Right cardiac atrium (tissue), 5 donors: ENCODE measurements around the gene ERICH2. TPM values are rescaled to one million over a fixed set of nuclear protein-coding genes. Genes with fewer than 3 reads are reported as not detected.
A peak's percentile ranks its signal among the peaks of the same experiment; 100 is the strongest.

Source experiments
- ATAC-seq, 2 donors: fragments of 200-7000 bp; cut with Tn5 transposase; one replicate each; pipeline versions ENCODE4 v1.8.0 to v1.9.1; 2020; ENCODE audit warnings: moderate library complexity in 2 of 2, mild to moderate bottlenecking in 1 of 2
- DNase-seq, 3 donors: peaks; one replicate each; pipeline ENCODE4 v3.0.0-alpha.2; 2020
- H3K27ac ChIP-seq: one replicate; pipeline ENCODE4 v1.5.1; 2013; ENCODE audit warnings: mild to moderate bottlenecking, low read length, control low read depth, moderate library complexity
- H3K27me3 ChIP-seq: one replicate; pipeline ENCODE4 v1.6.1; 2013; ENCODE audit not compliant: control insufficient read depth, insufficient read depth
- H3K4me1 ChIP-seq: one replicate; pipeline ENCODE4 v1.6.1; 2013; ENCODE audit warnings: low read length; ENCODE audit not compliant: control insufficient read depth, insufficient read depth
- H3K4me3 ChIP-seq: one replicate; pipeline ENCODE4 v1.5.1; 2013; ENCODE audit warnings: low read length, control low read depth
- H3K9me3 ChIP-seq: one replicate; pipeline ENCODE4 v1.6.1; 2013; ENCODE audit warnings: low read length; ENCODE audit not compliant: control insufficient read depth
- WGBS: extraction: QIAGEN DNeasy Blood & Tissue Kit; methylation state at CpG from one replicate; pipeline ENCODE4 v1.1.7; 2013; 5-methylcytosine and 5-hydroxymethylcytosine counted together
- intact Hi-C, 4 donors: fragments of 100-400 bp; cut with DNase I; formaldehyde crosslinking; loops; one replicate each; pipeline versions ENCODE4 v1.11.0 to v1.14.0; 2022 to 2023
- polyA plus RNA-seq: library from polyadenylated mRNA; stranded (reverse); fragments of 200-250 nt; gene quantifications from one replicate; pipeline ENCODE4 v1.2.3, GENCODE V29; 2013
- total RNA-seq, 4 donors: library from RNA; stranded (reverse); fragmentation: NEBNext Ultra II Directional; extraction: Animal tissue kit (Norgen Biotek cat#: 25700); gene quantifications; one replicate each; pipeline ENCODE4 v1.2.1, GENCODE V29; 2021
- donor health status: healthy with polysubstance abuse.
- donor health status: DM: no; HTN: yes; CAD: no.
- donor health status: DM: no; HTN: no; CAD: no.
- donor health status: DM: no; HTN: yes; CAD: no; lungs with severe emphysema.
- donor health status: DM: yes; HTN: yes; CAD: no.

The ERICH2 gene
- total and polyA plus RNA-seq, 5 donors = 1.7 to 5.2 (median 3.5) TPM; not detected in 1

DNA sequence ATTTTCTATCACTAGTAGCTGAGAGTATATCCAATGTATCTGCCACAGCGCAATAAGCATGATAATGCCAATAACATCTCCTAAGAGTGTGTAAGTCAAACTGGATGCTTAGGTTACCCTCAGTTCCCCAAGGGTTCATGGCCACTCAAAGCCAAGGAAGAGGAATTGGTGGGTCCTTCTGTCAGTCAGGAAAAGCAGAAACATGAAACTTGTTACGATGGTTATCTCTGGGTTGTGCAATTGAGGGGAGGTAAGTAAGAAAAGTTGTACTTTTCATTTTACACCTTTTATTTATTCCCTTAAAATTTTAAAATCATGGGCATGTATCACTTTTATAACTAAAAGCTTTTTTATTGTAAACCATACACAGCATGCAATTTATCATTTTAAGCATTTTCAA, 36.4 kb downstream of the ERICH2 start:
- no peak for ATAC-seq
- DNase-seq = no peak
- intact Hi-C loops = no loop called here
- no peak overlapping the region for H3K4me3 ChIP-seq
- 87% methylated on average over 2 of the region's 2 CpGs for WGBS
- H3K9me3 ChIP-seq = no peaks in the 10 kb centered on the region
- H3K27me3 ChIP-seq = no peaks in the 10 kb centered on the region
- H3K4me1 ChIP-seq = no peaks in the 10 kb centered on the region
- no peak overlapping the region for H3K27ac ChIP-seq

DNA sequence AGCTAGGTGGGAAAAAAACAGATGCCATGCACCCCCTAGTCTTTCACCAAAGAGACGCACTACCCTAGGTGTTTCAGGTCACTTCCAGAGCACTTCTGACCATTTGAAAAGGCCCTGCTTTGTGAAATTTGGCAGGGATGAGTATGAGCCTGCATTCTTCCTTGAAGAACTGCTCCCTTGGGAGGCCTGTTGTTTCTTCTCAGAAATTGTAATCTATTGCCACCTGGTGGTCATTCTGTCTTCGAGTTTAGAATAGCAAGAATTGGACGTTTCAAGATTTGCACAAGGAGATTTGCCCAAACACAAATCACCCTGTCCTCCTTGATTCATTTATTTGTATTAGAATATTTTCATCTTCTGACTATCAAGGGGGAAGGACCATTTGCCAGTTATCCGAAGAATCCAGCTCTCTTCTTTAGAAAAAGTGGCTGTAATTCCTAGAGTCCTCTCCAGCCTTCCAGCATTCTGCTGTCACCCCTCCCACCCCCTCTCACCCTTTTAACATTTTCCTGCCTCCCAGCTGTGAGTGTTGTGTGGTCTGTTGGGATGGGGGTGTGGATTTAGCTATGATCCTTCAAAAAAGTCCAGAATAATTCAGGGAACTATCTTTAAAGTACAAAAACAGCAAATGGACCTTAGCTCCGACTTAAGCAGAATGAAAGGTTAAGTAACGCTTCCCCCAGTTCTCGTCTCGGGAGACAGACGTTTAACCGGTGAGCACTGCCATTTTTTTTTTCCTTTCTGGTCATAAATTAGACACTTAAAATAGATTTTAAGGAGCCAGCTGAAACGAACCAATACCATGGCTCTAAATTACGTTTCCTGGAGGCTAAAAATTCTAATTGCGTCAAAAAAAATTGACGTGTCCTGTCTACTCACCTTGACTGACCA, 42.8 kb downstream of the ERICH2 start:
- H3K4me1 ChIP-seq = peaks cover 2% of the 10 kb centered on the region
- ATAC-seq (peak; percentile 41 to 51), DNase-seq (no peak)
- intact Hi-C loops = loop anchor here (5.0 to 10.0 kb wide), 7 partner anchors 318 to 578 kb away; no protein-coding TSS in a partner anchor
- no peak overlapping the region for H3K4me3 ChIP-seq
- H3K27me3 ChIP-seq = no peaks in the 10 kb centered on the region
- WGBS = 3% methylated on average over 14 of the region's 14 CpGs
- H3K27ac ChIP-seq = no peak overlapping the region
- H3K9me3 ChIP-seq = no peaks in the 10 kb centered on the region

DNA sequence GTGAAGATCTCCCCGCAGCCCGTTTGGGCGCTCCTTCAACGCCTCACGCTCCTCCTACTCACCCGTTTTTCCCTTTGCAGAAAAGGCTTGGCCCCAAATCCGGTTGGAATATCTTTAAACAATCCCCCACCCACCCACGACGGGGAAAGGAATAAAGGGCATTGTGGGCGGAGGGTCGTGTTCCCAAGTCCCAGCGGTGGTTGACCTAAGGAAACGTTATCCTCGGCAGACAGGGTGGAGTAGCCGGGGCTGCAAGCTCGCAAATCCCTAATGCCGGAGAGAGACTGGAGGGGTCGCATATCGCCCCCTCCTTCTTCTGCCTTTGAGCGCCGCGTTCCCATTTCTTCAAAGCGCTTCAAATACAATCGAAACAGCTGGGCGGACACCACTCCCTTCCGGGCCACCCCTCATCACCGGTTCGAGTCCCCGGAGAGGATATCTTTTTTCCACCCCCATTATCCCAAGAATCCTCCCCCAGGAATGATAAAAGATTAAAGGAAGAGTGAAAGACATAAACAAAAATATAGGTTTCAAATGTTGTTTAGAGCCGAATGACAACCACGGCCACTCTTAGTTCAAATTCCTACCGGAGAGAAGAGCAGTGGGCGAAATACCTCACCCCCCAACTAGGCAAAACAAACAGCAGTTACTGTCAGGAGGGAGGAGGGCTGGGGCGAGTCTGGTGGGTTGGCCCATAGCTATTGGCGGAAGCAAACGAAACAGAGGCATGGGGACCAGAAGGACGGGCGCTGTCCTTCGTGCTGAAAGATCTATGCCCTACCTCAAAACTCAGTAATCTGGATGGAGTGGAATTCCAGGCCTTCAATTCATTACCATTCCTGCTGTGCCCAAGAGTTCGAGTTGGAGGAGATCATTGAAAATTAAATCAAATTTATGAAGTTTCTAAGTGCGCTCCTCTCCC, 43.7 kb downstream of the ERICH2 start:
- Histone ChIP-seq H3K4me3 (no peak overlapping the region), H3K9me3 (no peaks in the 10 kb centered on the region), H3K4me1 (peaks cover 2% of the 10 kb centered on the region), H3K27ac (no peak overlapping the region), H3K27me3 (no peaks in the 10 kb centered on the region)
- WGBS = 3% methylated on average over 41 of the region's 41 CpGs
- peak in 1 of 2 donors; percentile 35 for ATAC-seq
- intact Hi-C loops = loop anchor here (5.0 to 10.0 kb wide), 7 partner anchors 319 to 579 kb away; no protein-coding TSS in a partner anchor
- DNase-seq = peak in 2 of 3 donors; percentile 44 to 79

DNA sequence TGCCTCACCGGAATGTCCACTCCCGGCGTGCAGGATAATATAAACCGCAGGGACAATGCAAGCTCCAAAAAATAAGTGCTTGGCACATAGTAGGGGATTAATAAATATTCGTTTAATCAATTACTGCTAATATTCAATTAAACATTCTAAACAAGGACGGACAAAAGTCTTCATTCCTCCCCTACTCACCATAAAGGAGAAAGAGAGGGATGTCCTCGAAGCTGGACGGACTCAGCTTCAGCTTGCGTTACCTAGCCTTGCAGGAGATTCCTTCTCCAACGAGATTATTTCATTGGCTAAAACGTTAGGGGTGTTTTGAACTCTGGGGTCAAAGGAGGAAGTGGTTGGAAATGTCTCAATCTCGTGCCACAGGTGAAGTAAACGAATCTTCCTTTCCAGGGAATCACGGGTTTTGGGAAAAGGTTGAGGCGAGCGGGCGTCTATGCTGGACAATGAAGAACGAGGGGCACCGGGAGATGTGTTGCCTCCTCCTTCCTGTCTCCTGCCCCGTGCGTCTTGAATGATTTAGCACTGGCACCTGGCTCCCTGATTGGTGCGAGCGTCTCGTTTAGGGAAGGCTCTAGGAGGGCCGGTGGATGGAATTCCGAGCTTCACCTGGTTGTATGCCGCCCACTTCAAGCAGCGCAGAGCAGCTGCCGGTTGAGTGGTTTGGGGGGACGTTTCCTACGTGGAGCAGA, 44.5 kb downstream of the ERICH2 start:
- H3K27ac ChIP-seq = no peak overlapping the region
- no peak for DNase-seq
- WGBS = 11% methylated on average over 31 of the region's 31 CpGs
- H3K27me3 ChIP-seq = no peaks in the 10 kb centered on the region
- H3K4me3 ChIP-seq = no peak overlapping the region
- H3K9me3 ChIP-seq = no peaks in the 10 kb centered on the region
- peaks cover 2% of the 10 kb centered on the region for H3K4me1 ChIP-seq
- ATAC-seq = no peak
- intact Hi-C loops = loop anchor here (5.0 to 10.0 kb wide), 8 partner anchors 320 to 580 kb away; no protein-coding TSS in a partner anchor

DNA sequence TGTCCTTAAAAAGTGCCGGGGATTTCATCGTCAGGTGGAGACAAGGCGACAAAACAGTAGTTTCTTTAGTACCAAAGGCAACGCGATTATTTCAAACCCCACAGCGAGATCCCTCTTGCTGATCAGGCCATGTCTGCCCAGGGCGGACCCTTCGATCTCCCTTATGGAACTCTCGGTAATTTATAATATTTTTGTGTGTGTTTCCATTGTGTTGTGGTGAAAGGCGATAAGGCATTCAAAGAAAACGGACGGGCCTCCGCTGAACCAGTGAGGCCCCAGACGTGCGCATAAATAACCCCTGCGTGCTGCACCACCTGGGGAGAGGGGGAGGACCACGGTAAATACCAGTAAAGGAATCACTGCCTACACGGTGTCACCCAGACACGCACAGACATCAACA, 45.1 kb downstream of the ERICH2 start:
- intact Hi-C loops = loop anchor here (5.0 to 10.0 kb wide), 5 partner anchors 321 to 581 kb away; no protein-coding TSS in a partner anchor
- H3K4me3 ChIP-seq = no peak overlapping the region
- no peaks in the 10 kb centered on the region for H3K27me3 ChIP-seq
- WGBS = 2% methylated on average over 19 of the region's 19 CpGs
- H3K27ac ChIP-seq = no peak overlapping the region
- no peaks in the 10 kb centered on the region for H3K9me3 ChIP-seq
- peaks cover 2% of the 10 kb centered on the region for H3K4me1 ChIP-seq
- DNase-seq (no peak), ATAC-seq (no peak)

DNA sequence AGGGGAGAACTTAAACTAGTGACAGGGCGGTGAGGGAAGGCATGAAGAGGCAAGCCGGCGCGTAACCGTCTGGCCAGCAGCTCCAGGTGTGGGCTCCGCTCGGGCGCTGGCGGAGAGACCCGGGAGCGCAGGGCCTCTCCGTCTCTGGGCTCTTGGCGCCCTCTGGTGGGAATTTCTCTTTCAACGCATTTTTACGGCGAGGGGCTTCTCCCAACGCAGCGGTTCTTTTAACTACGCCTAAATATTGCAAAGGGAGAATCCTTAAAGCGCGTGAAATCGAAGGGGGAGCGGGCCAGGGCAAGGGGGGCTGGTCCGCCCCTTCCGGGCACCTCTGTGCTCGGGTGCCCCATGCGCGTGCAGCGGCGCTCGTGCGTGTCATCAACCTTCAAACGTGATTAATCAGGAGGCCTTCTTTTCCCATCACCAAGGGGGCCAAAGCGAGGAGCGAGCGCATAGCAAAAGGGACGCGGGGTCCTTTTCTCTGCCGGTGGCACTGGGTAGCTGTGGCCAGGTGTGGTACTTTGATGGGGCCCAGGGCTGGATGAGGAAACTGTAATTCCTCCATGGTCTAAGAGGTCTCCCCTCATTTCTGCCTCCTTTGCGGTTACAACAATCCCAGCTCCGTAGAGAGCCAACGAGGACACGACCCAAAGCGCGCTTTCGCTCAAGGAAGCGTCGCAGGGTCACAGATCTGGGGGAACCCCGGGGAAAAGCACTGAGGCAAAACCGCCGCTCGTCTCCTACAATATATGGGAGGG, 45.7 kb downstream of the ERICH2 start:
- intact Hi-C loops = loop anchor here (5.0 to 10.0 kb wide), 5 partner anchors 321 to 581 kb away; no protein-coding TSS in a partner anchor
- Histone ChIP-seq H3K27ac (no peak overlapping the region), H3K9me3 (no peaks in the 10 kb centered on the region), H3K27me3 (no peaks in the 10 kb centered on the region), H3K4me3 (peak overlapping the region; percentile 42), H3K4me1 (peaks cover 2% of the 10 kb centered on the region)
- peak; percentile 45 to 76 (median 75) for DNase-seq
- 2% methylated on average over 52 of the region's 52 CpGs for WGBS
- ATAC-seq = peak; percentile 45 to 73

DNA sequence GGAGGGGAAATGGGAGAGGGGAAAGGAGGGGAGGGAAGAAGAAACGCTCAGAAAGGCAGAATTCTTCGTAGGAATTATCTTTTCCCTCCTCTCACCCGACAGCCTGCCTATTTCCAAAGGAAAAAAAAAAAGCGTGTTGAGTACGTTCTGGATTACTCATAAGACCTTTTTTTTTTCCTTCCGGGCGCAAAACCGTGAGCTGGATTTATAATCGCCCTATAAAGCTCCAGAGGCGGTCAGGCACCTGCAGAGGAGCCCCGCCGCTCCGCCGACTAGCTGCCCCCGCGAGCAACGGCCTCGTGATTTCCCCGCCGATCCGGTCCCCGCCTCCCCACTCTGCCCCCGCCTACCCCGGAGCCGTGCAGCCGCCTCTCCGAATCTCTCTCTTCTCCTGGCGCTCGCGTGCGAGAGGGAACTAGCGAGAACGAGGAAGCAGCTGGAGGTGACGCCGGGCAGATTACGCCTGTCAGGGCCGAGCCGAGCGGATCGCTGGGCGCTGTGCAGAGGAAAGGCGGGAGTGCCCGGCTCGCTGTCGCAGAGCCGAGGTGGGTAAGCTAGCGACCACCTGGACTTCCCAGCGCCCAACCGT, 46.4 kb downstream of the ERICH2 start, which contains the start of gene GAD1:
GAD1 (plus strand) TSS at position 384 of the 589 bp plus-strand sequence. CDS start 1,705 bp downstream, outside the sequence.
- no peaks in the 10 kb centered on the region for H3K9me3 ChIP-seq
- ATAC-seq (peak; percentile 58 to 64), DNase-seq (peak in 2 of 3 donors; percentile 65 to 85)
- no peak within 1 kb of the TSS for H3K27ac ChIP-seq
- H3K4me3 ChIP-seq = peak within 1 kb of the TSS; percentile 42
- H3K27me3 ChIP-seq = no peaks in the 10 kb centered on the region
- H3K4me1 ChIP-seq = peaks cover 2% of the 10 kb centered on the region
- intact Hi-C loops = loop anchor here (5.0 to 10.0 kb wide), 5 partner anchors 322 to 582 kb away; no protein-coding TSS in a partner anchor
- under 1% methylated on average over 49 of the region's 49 CpGs for WGBS

DNA sequence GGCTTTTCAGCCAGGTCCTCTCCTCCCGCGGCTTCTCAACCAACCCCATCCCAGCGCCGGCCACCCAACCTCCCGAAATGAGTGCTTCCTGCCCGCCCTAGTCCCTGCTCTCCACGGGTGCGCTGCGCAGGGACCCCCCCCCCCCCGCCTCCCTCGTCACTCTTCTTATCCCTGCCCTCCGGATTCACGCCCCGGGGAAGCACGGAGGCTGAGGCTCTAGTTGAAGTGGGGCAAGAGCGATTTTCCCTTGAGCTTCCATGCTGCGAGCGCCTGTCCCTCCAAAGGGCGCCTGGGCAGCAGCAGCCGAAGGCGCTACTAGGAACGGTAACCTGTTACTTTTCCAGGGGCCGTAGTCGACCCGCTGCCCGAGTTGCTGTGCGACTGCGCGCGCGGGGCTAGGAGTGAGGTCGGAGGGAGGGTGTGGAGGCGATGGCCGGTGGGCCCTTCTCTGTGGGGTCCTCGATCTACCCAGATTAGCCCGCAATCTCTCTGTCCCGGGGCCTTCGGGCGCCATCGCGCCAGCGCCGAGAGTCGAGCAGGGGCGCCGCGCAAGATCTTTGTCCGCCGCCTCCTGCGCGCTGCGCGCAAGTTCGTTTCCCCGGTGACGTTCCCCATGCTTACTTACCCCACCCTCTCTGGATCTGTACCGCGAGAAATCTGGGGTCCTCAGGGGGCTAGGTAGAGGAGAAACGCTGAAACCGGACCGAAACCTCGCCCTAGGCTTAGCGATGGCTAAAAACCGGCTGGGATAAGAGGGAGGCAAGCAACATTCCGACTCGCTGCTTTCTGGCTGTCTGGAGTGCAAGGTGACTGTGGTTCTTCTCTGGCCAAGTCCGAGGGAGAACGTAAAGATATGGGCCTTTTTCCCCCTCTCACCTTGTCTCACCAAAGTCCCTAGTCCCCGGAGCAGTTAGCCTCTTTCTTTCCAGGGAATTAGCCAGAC, 47.2 kb downstream of the ERICH2 start:
- Histone ChIP-seq H3K27me3 (no peaks in the 10 kb centered on the region), H3K9me3 (no peaks in the 10 kb centered on the region), H3K4me3 (peak overlapping the region; percentile 42), H3K4me1 (peaks cover 3% of the 10 kb centered on the region), H3K27ac (no peak overlapping the region)
- intact Hi-C loops = loop anchor here (5.0 to 10.0 kb wide), 5 partner anchors 323 to 583 kb away; no protein-coding TSS in a partner anchor
- under 1% methylated on average over 68 of the region's 69 CpGs for WGBS
- DNase-seq = no peak
- ATAC-seq = peak in 1 of 2 donors; percentile 14
